OCI-LY3 (cell line): Measurements from ENCODE around the gene C6.
"Not testable (repeated sequence)": the region's sequence is repeated elsewhere in the genome, so short reads cannot be mapped to it uniquely, and the experiment has no call there.

Source experiments
- CTCF ChIP-seq: fragments of 200-600, 300-600 bp; sonication (generic); IDR thresholded peaks from 2 replicates; pipeline ENCODE4 v1.5.1; 2014; ENCODE audit warnings: antibody characterized with exemption, low read length, low read depth
- EZH2phosphoT487 ChIP-seq: fragments of 200-600 bp; shearing (Covaris generic); IDR thresholded peaks from 2 replicates; pipeline ENCODE4 v1.6.1; 2018; ENCODE audit warnings: antibody characterized with exemption, mixed run types, low read depth

DNA sequence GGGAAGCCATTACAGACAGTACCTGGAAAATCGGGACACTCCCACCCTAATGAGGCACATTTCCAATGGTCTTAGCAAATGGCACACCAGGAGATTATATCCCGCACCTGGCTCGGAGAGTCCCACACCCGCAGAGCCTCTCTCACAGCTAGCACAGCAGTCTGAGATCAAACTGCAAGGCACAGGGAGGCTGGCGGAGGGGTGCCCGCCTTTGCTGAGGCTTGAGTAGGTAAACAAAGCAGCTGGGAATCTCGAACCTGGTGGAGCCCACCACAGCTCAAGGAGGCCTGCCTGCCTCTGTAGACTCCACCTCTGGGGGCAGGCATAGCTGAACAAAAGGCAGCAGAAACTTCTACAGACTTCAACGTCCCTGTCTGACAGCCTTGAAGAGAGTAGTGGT, 7.9 kb downstream of the C6 start:
- not testable (repeated sequence) for TF ChIP-seq CTCF, EZH2phosphoT487
